ENCODE results near the gene SLC38A9. TPM values are rescaled to one million over a fixed set of nuclear protein-coding genes. Genes with fewer than 3 reads are reported as not detected.

The SLC38A9 gene
- total RNA-seq, 4 donors from 2014 or later: 26.3 to 53.6 (median 32.0) TPM

DNA sequence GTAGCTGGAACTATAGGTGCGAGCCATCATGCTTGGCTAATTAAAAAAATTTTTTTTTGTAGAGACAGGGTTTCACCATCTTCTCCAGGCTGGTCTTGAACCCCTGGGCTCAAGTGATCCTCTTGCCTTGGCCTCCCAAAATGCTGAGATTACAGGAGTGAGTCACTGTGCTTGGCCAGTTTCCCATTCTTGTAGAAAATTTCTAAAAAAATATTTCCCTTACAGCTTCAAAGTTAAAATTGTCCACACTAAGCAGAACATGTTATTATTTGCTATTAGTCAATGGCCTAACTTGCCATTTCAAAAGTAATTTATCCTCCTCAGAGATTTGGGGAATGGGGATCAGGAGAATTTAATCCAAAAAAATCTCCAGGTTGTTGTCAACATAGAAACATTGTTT, 40.1 kb downstream of the SLC38A9 start:
- TF ChIP-seq POLR2A (IDR thresholded peaks at IDR 0.05): no peak
- TF ChIP-seq, protein P1, sequence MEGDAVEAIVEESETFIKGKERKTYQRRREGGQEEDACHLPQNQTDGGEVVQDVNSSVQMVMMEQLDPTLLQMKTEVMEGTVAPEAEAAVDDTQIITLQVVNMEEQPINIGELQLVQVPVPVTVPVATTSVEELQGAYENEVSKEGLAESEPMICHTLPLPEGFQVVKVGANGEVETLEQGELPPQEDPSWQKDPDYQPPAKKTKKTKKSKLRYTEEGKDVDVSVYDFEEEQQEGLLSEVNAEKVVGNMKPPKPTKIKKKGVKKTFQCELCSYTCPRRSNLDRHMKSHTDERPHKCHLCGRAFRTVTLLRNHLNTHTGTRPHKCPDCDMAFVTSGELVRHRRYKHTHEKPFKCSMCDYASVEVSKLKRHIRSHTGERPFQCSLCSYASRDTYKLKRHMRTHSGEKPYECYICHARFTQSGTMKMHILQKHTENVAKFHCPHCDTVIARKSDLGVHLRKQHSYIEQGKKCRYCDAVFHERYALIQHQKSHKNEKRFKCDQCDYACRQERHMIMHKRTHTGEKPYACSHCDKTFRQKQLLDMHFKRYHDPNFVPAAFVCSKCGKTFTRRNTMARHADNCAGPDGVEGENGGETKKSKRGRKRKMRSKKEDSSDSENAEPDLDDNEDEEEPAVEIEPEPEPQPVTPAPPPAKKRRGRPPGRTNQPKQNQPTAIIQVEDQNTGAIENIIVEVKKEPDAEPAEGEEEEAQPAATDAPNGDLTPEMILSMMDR (IDR thresholded peaks at IDR 0.05): no peak
- Histone ChIP-seq H3K4me3 (no peak overlapping the region), H3K27ac (no peak overlapping the region), H3K4me1 (no peaks in the 10 kb centered on the region), H3K27me3 (no peaks in the 10 kb centered on the region), H3K36me3 (no peaks in the 10 kb centered on the region), H3K9me3 (no peaks in the 10 kb centered on the region)
- DNase-seq: no peak

DNA sequence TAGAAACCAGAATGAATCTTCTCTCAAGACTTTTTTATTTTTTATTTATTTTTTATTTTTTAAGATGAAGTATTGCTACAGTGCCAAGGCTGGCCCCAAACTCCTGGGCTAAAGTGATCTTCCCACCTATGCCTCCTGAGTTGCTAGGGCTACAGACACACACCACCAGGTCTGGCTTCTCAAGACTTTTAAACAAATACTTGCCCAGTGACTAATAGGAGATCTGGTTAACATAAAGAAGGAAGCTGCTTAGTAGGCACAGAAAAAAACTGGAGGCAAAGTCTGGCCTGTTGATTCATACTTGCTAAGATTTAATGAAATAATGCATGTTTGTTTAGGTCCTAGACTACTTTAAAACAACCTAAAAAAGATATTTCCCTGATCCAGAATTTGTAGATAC, 43.8 kb downstream of the SLC38A9 start:
- no peak for TF ChIP-seq POLR2A (IDR thresholded peaks at IDR 0.05)
- TF ChIP-seq, protein P1 (IDR thresholded peaks at IDR 0.05): no peak
- Histone ChIP-seq H3K9me3 (no peaks in the 10 kb centered on the region), H3K27ac (no peak overlapping the region), H3K4me3 (no peak overlapping the region), H3K4me1 (no peaks in the 10 kb centered on the region), H3K36me3 (peaks cover 0 to 7% (median 0%) of the 10 kb centered on the region in 3 donors), H3K27me3 (no peaks in the 10 kb centered on the region)
- no peak for DNase-seq

DNA sequence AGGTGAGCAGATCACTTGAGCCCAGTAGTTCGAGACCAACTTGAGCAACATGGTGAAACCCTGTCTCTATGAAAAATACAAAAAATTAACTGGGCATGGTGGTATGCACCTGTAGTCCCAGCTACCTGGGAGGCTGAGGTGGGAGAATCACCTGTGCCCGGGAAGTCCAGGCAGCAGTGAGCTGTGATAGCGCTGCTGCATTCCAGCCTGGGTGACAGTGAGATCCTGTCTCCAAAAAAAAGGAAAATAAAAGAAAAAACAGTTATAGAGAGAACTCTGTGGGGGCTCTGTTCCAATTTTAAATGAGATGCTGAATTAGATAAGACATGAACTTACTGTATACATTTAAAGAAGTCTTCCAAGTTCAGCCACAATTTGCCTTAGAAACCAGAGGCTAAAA, 44.2 kb downstream of the SLC38A9 start:
- TF ChIP-seq POLR2A (IDR thresholded peaks at IDR 0.05): no peak
- TF ChIP-seq, protein P1 (IDR thresholded peaks at IDR 0.05): no peak
- no peak for DNase-seq
- H3K4me1 ChIP-seq: no peaks in the 10 kb centered on the region

DNA sequence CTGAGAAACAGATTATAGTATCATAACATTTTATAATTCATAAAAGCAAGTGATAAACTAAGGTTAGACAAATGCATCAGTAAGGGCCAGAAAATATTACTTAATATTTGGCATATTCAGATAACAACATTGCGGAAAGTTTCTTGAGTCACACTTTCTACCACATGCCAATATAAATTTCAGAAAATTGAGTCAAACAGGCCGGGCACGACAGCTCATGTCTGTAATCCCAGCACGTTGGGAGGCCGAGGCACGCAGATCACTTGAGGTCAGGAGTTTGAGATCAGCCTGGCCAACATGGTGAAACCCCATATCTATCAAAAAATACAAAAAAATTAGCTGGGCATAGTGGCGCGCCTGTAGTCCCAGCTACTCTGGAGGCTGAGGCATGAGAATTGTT, 47.1 kb downstream of the SLC38A9 start:
- H3K4me3 ChIP-seq: no peak overlapping the region
- no peak for DNase-seq
- H3K27me3 ChIP-seq: no peaks in the 10 kb centered on the region
- no peak overlapping the region for H3K27ac ChIP-seq
- TF ChIP-seq POLR2A (IDR thresholded peaks at IDR 0.05): no peak
- TF ChIP-seq, protein P1 (IDR thresholded peaks at IDR 0.05): no peak
- no peaks in the 10 kb centered on the region for H3K9me3 ChIP-seq
- H3K36me3 ChIP-seq: peaks cover 0 to 15% (median 0%) of the 10 kb centered on the region in 3 donors
- no peaks in the 10 kb centered on the region for H3K4me1 ChIP-seq

More for the DNA sequence above, 44.2 kb downstream of the SLC38A9 start:
- H3K9me3 ChIP-seq: no peaks in the 10 kb centered on the region
- no peak overlapping the region for H3K27ac ChIP-seq
- no peaks in the 10 kb centered on the region for H3K27me3 ChIP-seq
- H3K4me3 ChIP-seq: no peak overlapping the region
- H3K36me3 ChIP-seq: peaks cover 0 to 9% (median 0%) of the 10 kb centered on the region in 3 donors

DNA sequence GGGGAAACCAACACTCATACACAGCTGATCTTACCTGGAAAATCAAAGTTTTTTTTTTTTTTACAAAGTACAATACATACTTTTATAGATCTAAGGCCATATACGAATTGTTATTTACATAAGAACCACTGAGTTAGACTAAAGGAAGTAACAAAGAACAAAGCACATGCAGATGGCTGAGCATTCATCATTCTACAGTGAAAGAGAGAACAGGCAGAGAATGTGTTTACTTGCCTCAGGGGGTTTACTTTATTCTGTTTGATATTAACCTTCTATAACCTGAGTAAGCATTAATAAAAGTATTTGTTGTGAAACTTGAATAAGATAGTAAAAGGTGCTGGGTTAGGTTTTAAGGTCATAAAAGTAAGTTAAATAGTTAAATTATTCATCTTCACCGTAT, 54.7 kb downstream of the SLC38A9 start:
- Histone ChIP-seq H3K27ac (no peak overlapping the region), H3K9me3 (no peaks in the 10 kb centered on the region)

More for the DNA sequence above, 54.7 kb downstream of the SLC38A9 start:
- TF ChIP-seq, protein P1 (IDR thresholded peaks at IDR 0.05): no peak
- TF ChIP-seq POLR2A (IDR thresholded peaks at IDR 0.05): no peak
- no peak overlapping the region for H3K4me3 ChIP-seq
- no peak for DNase-seq
- H3K4me1 ChIP-seq: no peaks in the 10 kb centered on the region
- no peaks in the 10 kb centered on the region for H3K27me3 ChIP-seq
- peaks cover 0 to 19% (median 0%) of the 10 kb centered on the region in 3 donors for H3K36me3 ChIP-seq
